HG03196 (cell line): ENCODE results near the gene CD180.

Source experiments
- ATAC-seq: cut with Tn5 transposase; IDR thresholded peaks from one replicate; pipeline ENCODE4 v1.9.1; 2021; ENCODE audit not compliant: unreplicated experiment

The CD180 gene

GRCh38 chr5:67214036-67214435 is 17.4 kb upstream of the CD180 start:
- no peak for ATAC-seq

GRCh38 chr5:67211926-67212325 is 15.3 kb upstream of the CD180 start:
- no peak for ATAC-seq

GRCh38 chr5:67209141-67209771 is 12.7 kb upstream of the CD180 start:
- ATAC-seq = peak; percentile 27

- no peak for ATAC-seq
These were observed 11.8 kb upstream of the CD180 start for GRCh38 chr5:67208403-67208802.

GRCh38 chr5:67206929-67207328 is 10.3 kb upstream of the CD180 start:
- peak; percentile 81 for ATAC-seq

GRCh38 chr5:67206461-67206860 is 9.9 kb upstream of the CD180 start:
- peak; percentile 52 for ATAC-seq

GRCh38 chr5:67205981-67206380 is 9.4 kb upstream of the CD180 start:
- no peak for ATAC-seq

- no peak for ATAC-seq
These were observed 8.2 kb upstream of the CD180 start for GRCh38 chr5:67204821-67205220.

- no peak for ATAC-seq
These were observed 7.1 kb upstream of the CD180 start for GRCh38 chr5:67203701-67204074.

- no peak for ATAC-seq
These were observed 6.2 kb upstream of the CD180 start for GRCh38 chr5:67202828-67203227.

- ATAC-seq = no peak
These were observed 5.4 kb upstream of the CD180 start for GRCh38 chr5:67201897-67202549.

- no peak for ATAC-seq
These were observed 4.4 kb upstream of the CD180 start for GRCh38 chr5:67200809-67201562.

GRCh38 chr5:67199859-67200258 is 3.3 kb upstream of the CD180 start:
- no peak for ATAC-seq

- ATAC-seq = no peak
These were observed 2.3 kb upstream of the CD180 start for GRCh38 chr5:67198917-67199316.

- ATAC-seq = no peak
These were observed 937 bp upstream of the CD180 start for GRCh38 chr5:67197536-67197935.

GRCh38 chr5:67195406-67196275 is 958 bp downstream of the CD180 start:
- ATAC-seq = no peak

GRCh38 chr5:67194166-67194565 is 2.4 kb downstream of the CD180 start:
- ATAC-seq = no peak

- ATAC-seq = no peak
These were observed 3.2 kb downstream of the CD180 start for GRCh38 chr5:67193439-67193807.

GRCh38 chr5:67192719-67193438 is 3.7 kb downstream of the CD180 start:
- ATAC-seq = no peak

- ATAC-seq = no peak
These were observed 5.7 kb downstream of the CD180 start for GRCh38 chr5:67190861-67191260.

- ATAC-seq = no peak
These were observed 6.2 kb downstream of the CD180 start for GRCh38 chr5:67190410-67190809.
